Upper lobe of right lung (tissue), 1 donor: ENCODE data around the gene LENEP. TPM values are rescaled to one million over a fixed set of nuclear protein-coding genes. Genes with fewer than 3 reads are reported as not detected.

Experiments
- ATAC-seq: fragments of 200-7000 bp; cut with Tn5 transposase; one replicate; pipeline ENCODE4 v1.9.1; 2020; ENCODE audit warnings: mild to moderate bottlenecking, moderate library complexity
- DNase-seq: peaks from one replicate; pipeline ENCODE4 v3.0.0-alpha.2; 2020
- H3K27ac ChIP-seq: fragments of 200-600 bp; one replicate; pipeline ENCODE4 v1.8.0; 2022
- H3K27me3 ChIP-seq: fragments of 200-600 bp; one replicate; pipeline ENCODE4 v1.8.0; 2022; ENCODE audit warnings: mild to moderate bottlenecking
- H3K36me3 ChIP-seq: fragments of 200-600 bp; one replicate; pipeline ENCODE4 v1.8.0; 2022
- H3K4me1 ChIP-seq: fragments of 200-600 bp; one replicate; pipeline ENCODE4 v1.8.0; 2022
- H3K4me3 ChIP-seq: fragments of 200-600 bp; one replicate; pipeline ENCODE4 v1.8.0; 2022; ENCODE audit warnings: mild to moderate bottlenecking
- H3K9me3 ChIP-seq: fragments of 200-600 bp; one replicate; pipeline ENCODE4 v1.8.0; 2022
- CTCF ChIP-seq: fragments of 200-600 bp; IDR thresholded peaks from one replicate; pipeline ENCODE4 v1.8.0; 2022; ENCODE audit warnings: antibody characterized with exemption
- intact Hi-C: fragments of 100-400 bp; cut with DNase I; formaldehyde crosslinking; loops from one replicate; pipeline ENCODE4 v1.11.0; 2022
- total RNA-seq: library from RNA; stranded (reverse); fragmentation: NEBNext Ultra II Directional; extraction: Animal tissue kit (Norgen Biotek cat#: 25700); gene quantifications from one replicate; pipeline ENCODE4 v1.2.1, GENCODE V29; 2021
- donor health status: DM: no; HTN: yes; CAD: no; lungs with severe emphysema.

Gene LENEP
- total RNA-seq, 1 donor from 2014 or later = not detected

DNA sequence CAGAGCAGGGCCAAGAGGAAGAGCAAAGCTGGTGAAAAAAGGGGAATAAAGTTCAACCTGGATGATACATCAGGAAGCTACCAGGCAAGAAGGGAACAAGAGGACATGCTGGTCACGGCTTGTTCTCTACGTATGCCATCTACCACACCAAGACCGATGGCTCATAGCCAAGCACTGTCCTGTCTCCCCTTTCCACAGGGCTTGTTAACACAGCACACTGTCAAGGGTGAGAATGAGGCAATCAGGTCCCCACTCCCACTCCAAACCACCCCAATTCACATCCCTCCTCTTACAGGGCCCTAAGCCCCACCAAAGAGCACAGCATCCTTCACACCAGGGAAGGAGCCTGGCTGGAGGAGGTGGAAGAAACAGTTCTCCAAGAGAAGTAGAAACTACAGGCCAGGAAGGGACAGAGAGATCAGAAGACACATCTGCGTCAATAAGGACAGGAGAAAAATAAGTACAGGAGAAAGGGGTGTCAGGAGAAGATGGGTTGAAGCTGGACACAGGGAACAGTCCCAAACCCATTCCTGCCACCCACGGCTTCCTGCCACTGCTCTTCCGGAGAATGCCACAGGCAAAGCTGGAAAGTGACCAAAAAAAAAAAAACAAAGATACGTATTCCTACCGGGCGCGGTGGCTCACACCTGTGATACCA, 21.9 kb upstream of the LENEP start:
- Histone ChIP-seq H3K27ac (peak overlapping the region; percentile 93), H3K9me3 (no peaks in the 10 kb centered on the region), H3K4me1 (peaks cover 53% of the 10 kb centered on the region), H3K27me3 (no peaks in the 10 kb centered on the region), H3K36me3 (peaks cover 26% of the 10 kb centered on the region), H3K4me3 (peak overlapping the region; percentile 63)
- TF ChIP-seq CTCF = no peak
- no peak for ATAC-seq
- intact Hi-C loops = no loop called here
- no peak for DNase-seq

GRCh38 chr1:154972213-154972516, 21.2 kb upstream of the LENEP start:
- TF ChIP-seq CTCF = no peak
- H3K4me3 ChIP-seq = peak overlapping the region; percentile 63
- H3K36me3 ChIP-seq = peaks cover 19% of the 10 kb centered on the region
- H3K4me1 ChIP-seq = peaks cover 54% of the 10 kb centered on the region
- no peak for ATAC-seq
- no peaks in the 10 kb centered on the region for H3K9me3 ChIP-seq
- no peak for DNase-seq
- intact Hi-C loops = no loop called here
- H3K27ac ChIP-seq = peak overlapping the region; percentile 93
- no peaks in the 10 kb centered on the region for H3K27me3 ChIP-seq

DNA sequence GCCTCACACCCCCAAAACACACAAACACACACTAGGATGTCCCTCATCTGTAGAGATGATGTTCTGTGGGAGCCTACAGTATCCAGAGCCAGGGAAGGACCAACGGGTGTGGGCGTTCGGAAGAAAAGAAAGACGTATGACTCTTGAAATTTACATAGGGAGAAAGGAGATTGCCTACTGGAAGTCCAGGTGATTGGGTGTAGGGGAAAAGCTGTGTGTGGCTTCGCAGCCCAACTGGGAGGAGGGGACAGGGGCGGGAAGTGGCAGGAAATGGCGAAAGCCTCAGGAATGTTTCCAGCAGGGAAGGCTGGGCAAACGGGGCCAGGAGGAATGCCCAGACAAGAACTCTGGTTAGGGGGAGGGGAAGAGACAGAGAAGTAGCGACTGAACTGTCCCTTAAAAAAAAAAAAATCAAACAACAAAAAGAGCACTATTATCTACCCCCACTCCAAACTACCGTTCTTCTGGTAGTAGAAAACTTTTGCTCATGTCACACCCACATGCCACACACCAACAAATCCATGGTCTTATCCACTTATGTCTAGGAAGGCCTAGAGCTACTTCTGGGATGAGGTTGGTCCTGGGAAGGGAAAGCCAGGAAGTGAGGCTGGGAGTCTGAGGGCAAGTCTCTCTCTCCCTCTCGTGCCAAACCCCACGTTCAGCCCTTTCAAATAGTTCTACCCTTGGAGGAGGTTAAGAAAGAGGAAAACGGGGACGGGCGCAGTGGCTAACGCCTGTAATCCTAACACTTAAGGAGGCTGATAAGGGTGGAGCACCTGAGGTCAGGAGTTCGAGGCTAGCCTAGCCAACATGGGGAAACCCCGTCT, 20.7 kb upstream of the LENEP start:
- Histone ChIP-seq H3K4me3 (peak overlapping the region; percentile 63), H3K4me1 (peaks cover 50% of the 10 kb centered on the region)
- intact Hi-C loops = no loop called here

GRCh38 chr1:154973344-154974101, 19.9 kb upstream of the LENEP start:
- peak; percentile 6 for TF ChIP-seq CTCF
- intact Hi-C loops = no loop called here
- no peaks in the 10 kb centered on the region for H3K27me3 ChIP-seq
- H3K4me3 ChIP-seq = peak overlapping the region; percentile 63
- DNase-seq (peak; percentile 98), ATAC-seq (peak; percentile 69)
- H3K9me3 ChIP-seq = no peaks in the 10 kb centered on the region
- peaks cover 10% of the 10 kb centered on the region for H3K36me3 ChIP-seq
- H3K27ac ChIP-seq = peak overlapping the region; percentile 93
- H3K4me1 ChIP-seq = peaks cover 49% of the 10 kb centered on the region

More for the DNA sequence above, 20.7 kb upstream of the LENEP start:
- DNase-seq (peak; percentile 89), ATAC-seq (peak; percentile 45)
- H3K36me3 ChIP-seq = peaks cover 13% of the 10 kb centered on the region
- peak overlapping the region; percentile 93 for H3K27ac ChIP-seq
- no peak for TF ChIP-seq CTCF
- H3K27me3 ChIP-seq = no peaks in the 10 kb centered on the region
- no peaks in the 10 kb centered on the region for H3K9me3 ChIP-seq

DNA sequence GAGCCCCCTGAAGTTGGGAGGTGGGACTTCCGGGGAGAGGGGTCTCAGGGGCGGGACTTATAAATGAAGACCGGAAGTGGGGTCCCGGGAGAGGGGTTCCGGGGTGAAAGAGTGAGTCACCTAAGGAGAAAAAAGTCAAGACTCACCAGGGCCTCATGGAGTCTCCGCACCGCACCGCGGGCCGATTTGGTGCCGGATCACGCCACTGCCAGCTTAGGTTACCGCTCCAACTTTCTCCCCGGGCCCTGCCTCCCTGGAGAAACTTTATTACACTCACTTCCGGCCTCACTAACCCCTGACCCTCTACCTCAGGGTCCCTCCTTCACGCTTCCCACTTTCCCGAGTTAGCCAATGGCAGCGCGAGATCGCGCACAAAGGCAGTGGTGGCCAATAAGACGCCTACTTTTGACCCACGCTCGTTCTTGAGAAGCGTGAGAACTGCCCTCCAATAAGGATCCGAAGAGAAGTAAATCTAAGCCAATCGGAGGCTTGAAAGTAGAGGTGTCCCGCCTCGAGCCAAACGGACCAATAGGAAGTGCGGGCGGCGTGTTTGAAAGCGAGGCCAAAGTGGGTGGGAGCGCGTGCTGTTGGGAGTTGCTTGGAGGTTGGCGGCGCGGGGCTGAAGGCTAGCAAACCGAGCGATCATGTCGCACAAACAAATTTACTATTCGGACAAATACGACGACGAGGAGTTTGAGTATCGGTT, 19.1 kb upstream of the LENEP start, which contains the start of gene CKS1B:
CKS1B (plus strand) TSS at position 580 of the 706 bp plus-strand sequence; CDS start at position 645, 65 bp downstream.
- Histone ChIP-seq H3K9me3 (no peaks in the 10 kb centered on the region), H3K27me3 (no peaks in the 10 kb centered on the region), H3K36me3 (peaks cover 5% of the 10 kb centered on the region), H3K27ac (peak within 1 kb of the TSS; percentile 93), H3K4me1 (peaks cover 41% of the 10 kb centered on the region), H3K4me3 (peak within 1 kb of the TSS; percentile 63)
- peak; percentile 87 for ATAC-seq
- TF ChIP-seq CTCF = no peak
- DNase-seq = peak; percentile 95
- intact Hi-C loops = no loop called here
